ENCODE results near the gene RIMS4.

GRCh38 chr20:44714102-44714700, 96.1 kb downstream of the RIMS4 start:
- TF ChIP-seq STAT5B (CRISPR knock-in tag; IDR thresholded peaks at IDR 0.05) (no peak), BCL3 (CRISPR knock-in tag; IDR thresholded peaks at IDR 0.05) (no peak), CREB1 (IDR thresholded peaks at IDR 0.05) (no peak), CREB1 (CRISPR knock-in tag; IDR thresholded peaks at IDR 0.05) (no peak), PAWR (CRISPR knock-in tag; IDR thresholded peaks at IDR 0.05; ENCODE audit: borderline replicate concordance) (no peak), HDAC2 (CRISPR knock-in tag; IDR thresholded peaks at IDR 0.05) (no peak), CTCF (CRISPR knock-in tag; IDR thresholded peaks at IDR 0.05) (no peak), TFE3 (CRISPR knock-in tag; IDR thresholded peaks at IDR 0.05) (no peak)
